ENCODE results near the gene TRUB2. TPM values are rescaled to one million over a fixed set of nuclear protein-coding genes. Genes with fewer than 3 reads are reported as not detected.

The TRUB2 gene
- total and polyA plus RNA-seq, 7 donors = 20.6 to 38.4 (median 28.3) TPM

- peaks cover 0 to 16% of the 10 kb centered on the region in 2 donors for H3K36me3 ChIP-seq (ENCODE audit: insufficient read depth in 1 of 2, low read depth in 1 of 2)
Observed at GRCh38 chr9:128292009-128292408, 30.2 kb downstream of the TRUB2 start.

GRCh38 chr9:128288273-128289004, 33.8 kb downstream of the TRUB2 start:
- H3K36me3 ChIP-seq (ENCODE audit: insufficient read depth in 1 of 2, low read depth in 1 of 2) = peaks cover 0 to 36% of the 10 kb centered on the region in 2 donors
- H3K4me3 ChIP-seq = no peak overlapping the region
- H3K27ac ChIP-seq = no peak overlapping the region
- no peaks in the 10 kb centered on the region for H3K9me3 ChIP-seq
- intact Hi-C loops (cut with DNase I) = no loop called here
- no peaks in the 10 kb centered on the region for H3K27me3 ChIP-seq (ENCODE audit: insufficient read depth in 3 of 3, low read length in 2 of 3)
- 83 to 88% (median 83%) methylated on average over 11 of the region's 11 CpGs for WGBS, 3 donors
- DNase-seq (no peak), ATAC-seq (no peak)
- no peak for TF ChIP-seq CTCF (IDR thresholded peaks at IDR 0.05)
- no peaks in the 10 kb centered on the region for H3K4me1 ChIP-seq

More at GRCh38 chr9:128292009-128292408, 30.2 kb downstream of the TRUB2 start:
- Histone ChIP-seq H3K4me1 (no peaks in the 10 kb centered on the region), H3K9me3 (no peaks in the 10 kb centered on the region), H3K27me3 (ENCODE audit: insufficient read depth in 3 of 3, low read length in 2 of 3) (no peaks in the 10 kb centered on the region), H3K4me3 (no peak overlapping the region), H3K27ac (no peak overlapping the region)
- DNase-seq (no peak), ATAC-seq (no peak)
- no peak for TF ChIP-seq CTCF (IDR thresholded peaks at IDR 0.05)
- intact Hi-C loops (cut with DNase I) = loop anchor here in 1 of 2 donors (10.0 kb wide), 1 partner anchor 123 kb away; no protein-coding TSS in a partner anchor
- 91 to 95% (median 92%) methylated on average over 3 of the region's 3 CpGs for WGBS, 3 donors

DNA sequence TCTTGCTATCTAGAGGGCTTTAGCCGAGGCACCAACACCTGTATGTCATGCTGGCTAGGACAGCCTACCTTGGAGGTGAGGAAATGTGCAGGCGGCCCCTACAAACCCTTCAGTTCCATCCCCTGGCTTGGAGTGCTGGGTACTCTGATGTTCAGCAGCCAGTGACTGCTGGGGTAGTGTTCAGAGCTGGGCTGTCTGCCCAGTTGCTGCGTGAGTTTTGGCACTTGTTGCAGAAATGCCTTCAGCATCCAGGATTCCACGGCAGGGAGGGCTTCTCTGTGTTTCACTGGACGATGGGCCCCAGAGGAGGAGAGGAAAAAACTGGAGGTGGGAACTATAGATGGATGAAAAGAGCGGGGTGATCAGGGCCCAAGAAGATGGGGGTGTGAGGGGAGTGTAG, 35.8 kb downstream of the TRUB2 start:
- no peaks in the 10 kb centered on the region for H3K4me1 ChIP-seq
- ATAC-seq (no peak), DNase-seq (no peak)
- no peaks in the 10 kb centered on the region for H3K9me3 ChIP-seq
- WGBS, 3 donors = 42 to 46% (median 45%) methylated on average over 6 of the region's 6 CpGs
- peaks cover 0 to 36% of the 10 kb centered on the region in 2 donors for H3K36me3 ChIP-seq (ENCODE audit: insufficient read depth in 1 of 2, low read depth in 1 of 2)
- TF ChIP-seq CTCF (IDR thresholded peaks at IDR 0.05) = no peak
- H3K27ac ChIP-seq = no peak overlapping the region
- intact Hi-C loops (cut with DNase I) = no loop called here
- H3K4me3 ChIP-seq = no peak overlapping the region
- H3K27me3 ChIP-seq (ENCODE audit: insufficient read depth in 3 of 3, low read length in 2 of 3) = no peaks in the 10 kb centered on the region

GRCh38 chr9:128285033-128285784, 37.0 kb downstream of the TRUB2 start:
- Histone ChIP-seq H3K27ac (no peak overlapping the region), H3K36me3 (ENCODE audit: insufficient read depth in 1 of 2, low read depth in 1 of 2) (peaks cover 0 to 37% of the 10 kb centered on the region in 2 donors), H3K4me1 (no peaks in the 10 kb centered on the region), H3K4me3 (no peak overlapping the region), H3K27me3 (ENCODE audit: insufficient read depth in 3 of 3, low read length in 2 of 3) (no peaks in the 10 kb centered on the region), H3K9me3 (no peaks in the 10 kb centered on the region)
- intact Hi-C loops (cut with DNase I) = no loop called here
- no peak for DNase-seq
- WGBS, 3 donors = 90 to 94% (median 91%) methylated on average over 12 of the region's 12 CpGs
- TF ChIP-seq CTCF (IDR thresholded peaks at IDR 0.05) = no peak
- no peak for ATAC-seq

All from psoas muscle (tissue), 8 donors.